Esophagus squamous epithelium (tissue), 4 donors: Measurements from ENCODE around the gene DSCAML1.

Experiments used
- POLR2A ChIP-seq, 4 donors: fragments of 450-650 bp; IDR thresholded peaks; one replicate each; pipeline ENCODE4 v1.6.1; 2017; ENCODE audit warnings: antibody characterized with exemption in 4 of 4, mild to moderate bottlenecking in 4 of 4, moderate library complexity in 3 of 4
- TF ChIP-seq, protein P1 (sequence below), 6 experiments: fragments of 450-650 bp in 4 of 6; fragments of 200-600 bp in 2 of 6; sonication (generic) in 2 of 6; IDR thresholded peaks; one replicate each; pipeline ENCODE4 v1.5.1; 2016 to 2019; ENCODE audit warnings: antibody characterized with exemption in 6 of 6, mild to moderate bottlenecking in 4 of 6, moderate library complexity in 4 of 6

DNA sequence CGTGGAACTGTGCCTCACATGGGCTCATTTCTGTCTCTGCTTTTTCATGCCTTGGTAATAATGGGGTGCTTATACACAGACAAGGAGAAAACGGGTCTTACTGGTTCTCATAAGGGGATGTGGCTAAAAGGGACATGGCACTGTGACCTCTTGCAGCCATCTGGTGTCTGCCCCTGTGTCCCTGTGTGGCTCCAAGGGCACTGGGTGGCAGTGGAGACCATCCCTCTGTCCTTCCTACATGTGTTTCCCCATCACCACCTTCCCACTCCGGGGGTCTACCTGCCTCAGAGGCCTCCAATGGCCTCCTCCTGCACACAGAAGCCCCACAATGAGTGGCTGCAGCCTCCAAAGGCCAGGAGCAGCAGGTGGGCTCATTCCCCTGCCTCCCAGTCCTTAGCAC is 248.1 kb downstream of the DSCAML1 start:
- TF ChIP-seq, protein P1, sequence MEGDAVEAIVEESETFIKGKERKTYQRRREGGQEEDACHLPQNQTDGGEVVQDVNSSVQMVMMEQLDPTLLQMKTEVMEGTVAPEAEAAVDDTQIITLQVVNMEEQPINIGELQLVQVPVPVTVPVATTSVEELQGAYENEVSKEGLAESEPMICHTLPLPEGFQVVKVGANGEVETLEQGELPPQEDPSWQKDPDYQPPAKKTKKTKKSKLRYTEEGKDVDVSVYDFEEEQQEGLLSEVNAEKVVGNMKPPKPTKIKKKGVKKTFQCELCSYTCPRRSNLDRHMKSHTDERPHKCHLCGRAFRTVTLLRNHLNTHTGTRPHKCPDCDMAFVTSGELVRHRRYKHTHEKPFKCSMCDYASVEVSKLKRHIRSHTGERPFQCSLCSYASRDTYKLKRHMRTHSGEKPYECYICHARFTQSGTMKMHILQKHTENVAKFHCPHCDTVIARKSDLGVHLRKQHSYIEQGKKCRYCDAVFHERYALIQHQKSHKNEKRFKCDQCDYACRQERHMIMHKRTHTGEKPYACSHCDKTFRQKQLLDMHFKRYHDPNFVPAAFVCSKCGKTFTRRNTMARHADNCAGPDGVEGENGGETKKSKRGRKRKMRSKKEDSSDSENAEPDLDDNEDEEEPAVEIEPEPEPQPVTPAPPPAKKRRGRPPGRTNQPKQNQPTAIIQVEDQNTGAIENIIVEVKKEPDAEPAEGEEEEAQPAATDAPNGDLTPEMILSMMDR (IDR thresholded peaks at IDR 0.05), result no peak
- TF ChIP-seq POLR2A (IDR thresholded peaks at IDR 0.05), result no peak
